Measurements from ENCODE around the gene SECTM1. TPM values are rescaled to one million over a fixed set of nuclear protein-coding genes. Genes with fewer than 3 reads are reported as not detected.

The SECTM1 gene
- total and polyA plus RNA-seq, 9 of the 15 experiments (the other 6 are each of a cell fraction or from before 2014, with no cell fraction given), result 0.11 to 0.46 (median 0.18) TPM; not detected in 6

DNA sequence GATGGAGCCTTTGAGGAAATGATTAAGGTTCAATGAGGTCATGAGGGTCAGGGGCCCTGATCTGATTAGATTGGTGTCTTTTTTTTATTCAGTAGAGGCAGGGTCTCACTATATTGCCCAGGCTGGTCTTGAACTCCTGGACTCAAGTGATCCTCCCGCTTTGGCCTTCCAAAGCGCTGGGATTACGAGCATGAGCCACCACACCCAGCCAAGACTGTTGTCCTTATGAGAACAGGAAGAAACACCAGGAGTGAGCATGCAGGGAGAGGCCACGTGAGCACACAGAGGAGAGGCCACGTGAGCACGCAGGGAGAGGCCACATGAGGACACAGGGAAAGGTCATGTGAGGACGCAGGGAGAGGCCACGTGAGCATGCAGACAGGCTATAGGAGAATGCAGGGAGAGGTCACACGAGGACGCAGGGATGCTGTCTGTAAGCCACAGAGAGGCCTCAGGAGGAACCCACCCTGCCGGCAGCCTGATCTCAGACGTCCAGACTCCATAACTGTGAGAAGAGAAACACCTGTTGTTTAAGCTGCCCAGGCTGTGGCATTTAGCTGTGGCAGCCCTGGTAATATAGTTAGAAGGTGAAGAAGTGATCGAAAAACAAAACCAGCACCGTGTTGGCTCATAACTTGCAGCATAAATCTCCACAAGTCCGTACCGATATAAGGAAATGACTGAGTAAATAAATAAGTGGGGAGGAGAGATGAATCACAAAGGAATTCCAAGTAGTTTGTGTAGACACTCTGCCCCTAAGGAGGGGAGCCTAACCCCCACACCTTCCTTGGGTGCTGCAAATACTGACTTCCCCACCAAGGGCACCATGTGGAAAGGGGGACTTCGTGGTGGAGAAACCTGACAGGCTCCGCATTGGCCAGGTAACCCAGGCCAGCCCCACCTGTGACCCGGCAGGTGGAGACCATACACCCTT lies 45.4 kb downstream of the SECTM1 start (continued):
- TF ChIP-seq CHD7 (IDR thresholded peaks at IDR 0.05; ENCODE audit: low read depth, low read length) (no peak), HIVEP1 (CRISPR knock-in tag; IDR thresholded peaks at IDR 0.05) (no peak), HOXB6 (CRISPR knock-in tag; IDR thresholded peaks at IDR 0.05; ENCODE audit: borderline replicate concordance) (no peak), AFF1 (IDR thresholded peaks at IDR 0.05; ENCODE audit: low read depth in 1 of 2, partially characterized antibody in 2 of 2) (peak; percentile 62 to 97), SIX5 (IDR thresholded peaks at IDR 0.05; ENCODE audit: borderline replicate concordance in 1 of 2, insufficient read depth in 1 of 2, low read depth in 1 of 2, low read length in 2 of 2) (no peak), LARP7 (IDR thresholded peaks at IDR 0.05) (no peak), ZNF583 (CRISPR knock-in tag; IDR thresholded peaks at IDR 0.05) (0 out of 2 replicates have a peak, but pooled peaks have one; percentile 22), GABPA (tag; conservative IDR thresholded peaks at IDR 0.05; ENCODE audit: low read depth) (no peak; the same call in 1 of the 2 replicates), ZNF134 (CRISPR knock-in tag; conservative IDR thresholded peaks at IDR 0.05) (no peak), ZNF253 (CRISPR knock-in tag; conservative IDR thresholded peaks at IDR 0.05) (no peak)
